Astrocyte of the spinal cord (primary cell): Measurements from ENCODE around the gene NDUFS6.

Experiments used
- DNase-seq: peaks from one replicate; pipeline ENCODE4 v3.0.0; 2011; ENCODE audit warnings: low read depth, low spot score
- H3K4me3 ChIP-seq: 2 replicates; pipeline ENCODE4 v1.5.1; 2011; ENCODE audit warnings: low read depth, mild to moderate bottlenecking, low read length, moderate library complexity
- in situ Hi-C: cut with HindIII; loops from 2 replicates; pipeline ENCODE4 v1.10.0; 2017; ENCODE audit warnings: low sequenced_read_pairs
- TF ChIP-seq, protein P1 (sequence below): IDR thresholded peaks from 2 replicates; pipeline ENCODE4 v1.5.1; 2012; ENCODE audit warnings: low read depth, mild to moderate bottlenecking, low read length, inconsistent platforms

NDUFS6 gene

DNA sequence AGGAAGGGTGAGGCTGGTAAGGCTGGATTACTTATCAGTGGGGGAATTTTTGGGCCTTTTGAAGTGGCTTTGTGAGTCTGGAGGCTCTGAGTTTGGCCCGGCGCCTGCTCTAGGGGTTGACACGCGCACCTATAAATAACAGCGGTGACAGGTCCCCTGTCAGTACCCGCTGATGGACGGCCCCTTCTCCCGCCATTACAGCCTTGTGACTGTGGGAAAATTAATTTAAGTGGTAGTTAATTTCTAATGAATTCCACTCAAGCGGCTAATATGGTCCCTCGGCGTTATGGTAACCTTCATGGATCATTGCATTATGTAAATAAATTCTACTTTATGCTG, 18.0 kb upstream of the NDUFS6 start:
- DNase-seq, result no peak
- H3K4me3 ChIP-seq, result no peak overlapping the region
- in situ Hi-C loops, result no loop called here
- TF ChIP-seq, protein P1, sequence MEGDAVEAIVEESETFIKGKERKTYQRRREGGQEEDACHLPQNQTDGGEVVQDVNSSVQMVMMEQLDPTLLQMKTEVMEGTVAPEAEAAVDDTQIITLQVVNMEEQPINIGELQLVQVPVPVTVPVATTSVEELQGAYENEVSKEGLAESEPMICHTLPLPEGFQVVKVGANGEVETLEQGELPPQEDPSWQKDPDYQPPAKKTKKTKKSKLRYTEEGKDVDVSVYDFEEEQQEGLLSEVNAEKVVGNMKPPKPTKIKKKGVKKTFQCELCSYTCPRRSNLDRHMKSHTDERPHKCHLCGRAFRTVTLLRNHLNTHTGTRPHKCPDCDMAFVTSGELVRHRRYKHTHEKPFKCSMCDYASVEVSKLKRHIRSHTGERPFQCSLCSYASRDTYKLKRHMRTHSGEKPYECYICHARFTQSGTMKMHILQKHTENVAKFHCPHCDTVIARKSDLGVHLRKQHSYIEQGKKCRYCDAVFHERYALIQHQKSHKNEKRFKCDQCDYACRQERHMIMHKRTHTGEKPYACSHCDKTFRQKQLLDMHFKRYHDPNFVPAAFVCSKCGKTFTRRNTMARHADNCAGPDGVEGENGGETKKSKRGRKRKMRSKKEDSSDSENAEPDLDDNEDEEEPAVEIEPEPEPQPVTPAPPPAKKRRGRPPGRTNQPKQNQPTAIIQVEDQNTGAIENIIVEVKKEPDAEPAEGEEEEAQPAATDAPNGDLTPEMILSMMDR, result no peak

DNA sequence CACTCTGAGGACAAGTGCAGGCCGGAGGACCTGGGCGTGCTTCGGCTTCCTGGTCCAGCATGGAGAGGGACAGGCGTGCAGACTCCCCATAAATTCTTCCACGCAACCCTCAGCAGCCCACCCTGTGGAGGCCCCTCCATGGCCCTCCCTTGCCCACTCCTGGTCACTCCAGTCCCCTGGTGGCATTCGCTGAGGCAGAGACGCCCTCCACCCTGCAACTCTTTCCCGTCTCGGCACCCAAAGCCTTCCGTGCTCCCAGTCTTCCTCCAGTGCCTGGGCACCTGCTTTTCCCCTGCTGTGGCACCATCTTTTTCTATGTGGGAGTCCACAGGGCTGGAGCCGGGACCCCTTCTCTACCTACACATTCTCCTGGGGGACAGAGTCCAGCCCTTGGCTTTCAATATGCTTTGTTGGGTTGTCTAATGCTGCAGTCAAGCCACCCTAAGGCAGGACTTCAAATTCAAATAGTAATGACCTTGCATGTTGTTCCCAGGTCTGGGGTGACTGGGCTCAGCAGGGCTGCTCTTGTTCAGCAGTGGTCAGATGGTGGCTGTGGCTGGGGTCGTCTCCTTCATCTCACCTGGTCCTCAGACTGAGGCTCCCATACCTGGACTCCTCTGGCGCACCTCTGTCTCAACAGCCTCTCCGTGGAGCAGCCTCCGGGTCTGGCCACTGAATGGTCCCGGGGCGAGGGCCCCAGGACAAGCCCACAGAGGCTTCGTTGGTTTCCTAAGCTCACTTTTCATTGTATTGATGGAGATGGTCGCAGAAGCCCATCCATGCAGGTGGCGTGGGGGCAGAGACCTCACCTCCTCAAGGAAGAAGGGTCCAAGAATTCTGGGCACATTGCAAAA, 16.8 kb upstream of the NDUFS6 start:
- no peak for DNase-seq
- in situ Hi-C loops, result no loop called here
- no peak overlapping the region for H3K4me3 ChIP-seq
- TF ChIP-seq, protein P1, result no peak

DNA sequence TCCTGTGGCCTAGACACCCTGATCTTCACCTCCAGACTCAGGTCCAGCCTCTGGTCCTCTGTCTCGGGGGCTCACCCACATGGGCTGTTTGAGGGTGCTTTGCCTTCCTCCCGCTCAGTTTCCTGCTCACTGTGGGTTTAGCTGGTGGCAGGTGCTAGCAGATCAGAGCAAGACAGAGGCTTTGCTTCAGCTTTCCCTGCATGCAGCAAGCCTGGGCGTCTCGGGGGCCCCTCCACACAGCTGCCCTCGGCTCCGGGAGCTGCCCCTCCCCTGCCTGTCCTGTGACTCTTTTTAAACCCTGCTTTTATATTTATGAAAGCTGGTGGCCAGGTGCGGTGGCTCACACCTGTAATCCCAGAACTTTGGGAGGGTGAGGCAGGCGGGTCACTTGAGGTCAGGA, 16.1 kb upstream of the NDUFS6 start:
- DNase-seq, result no peak
- H3K4me3 ChIP-seq, result no peak overlapping the region
- TF ChIP-seq, protein P1, result no peak
- in situ Hi-C loops, result no loop called here

DNA sequence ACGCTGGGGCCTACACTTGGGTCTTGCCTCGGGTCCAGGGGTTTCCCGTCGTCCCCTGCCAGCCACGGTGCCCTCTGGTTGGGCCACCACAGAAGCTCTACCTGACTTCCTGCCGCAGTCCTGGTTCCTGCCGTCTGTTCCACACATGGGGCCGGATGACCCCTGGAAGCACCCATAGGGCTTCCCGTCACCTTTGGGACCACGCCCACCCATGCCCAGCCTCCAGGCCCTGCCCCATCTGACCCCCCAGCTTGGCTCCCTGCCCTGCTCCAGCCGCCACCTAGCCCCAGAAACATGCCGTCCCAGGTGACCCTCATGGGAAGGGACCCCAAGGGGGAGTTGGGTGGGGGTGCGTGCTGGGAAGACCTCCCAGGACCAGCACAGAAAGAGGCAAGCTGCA, 15.2 kb upstream of the NDUFS6 start:
- DNase-seq, result no peak
- in situ Hi-C loops, result no loop called here
- no peak overlapping the region for H3K4me3 ChIP-seq
- TF ChIP-seq, protein P1, result no peak

DNA sequence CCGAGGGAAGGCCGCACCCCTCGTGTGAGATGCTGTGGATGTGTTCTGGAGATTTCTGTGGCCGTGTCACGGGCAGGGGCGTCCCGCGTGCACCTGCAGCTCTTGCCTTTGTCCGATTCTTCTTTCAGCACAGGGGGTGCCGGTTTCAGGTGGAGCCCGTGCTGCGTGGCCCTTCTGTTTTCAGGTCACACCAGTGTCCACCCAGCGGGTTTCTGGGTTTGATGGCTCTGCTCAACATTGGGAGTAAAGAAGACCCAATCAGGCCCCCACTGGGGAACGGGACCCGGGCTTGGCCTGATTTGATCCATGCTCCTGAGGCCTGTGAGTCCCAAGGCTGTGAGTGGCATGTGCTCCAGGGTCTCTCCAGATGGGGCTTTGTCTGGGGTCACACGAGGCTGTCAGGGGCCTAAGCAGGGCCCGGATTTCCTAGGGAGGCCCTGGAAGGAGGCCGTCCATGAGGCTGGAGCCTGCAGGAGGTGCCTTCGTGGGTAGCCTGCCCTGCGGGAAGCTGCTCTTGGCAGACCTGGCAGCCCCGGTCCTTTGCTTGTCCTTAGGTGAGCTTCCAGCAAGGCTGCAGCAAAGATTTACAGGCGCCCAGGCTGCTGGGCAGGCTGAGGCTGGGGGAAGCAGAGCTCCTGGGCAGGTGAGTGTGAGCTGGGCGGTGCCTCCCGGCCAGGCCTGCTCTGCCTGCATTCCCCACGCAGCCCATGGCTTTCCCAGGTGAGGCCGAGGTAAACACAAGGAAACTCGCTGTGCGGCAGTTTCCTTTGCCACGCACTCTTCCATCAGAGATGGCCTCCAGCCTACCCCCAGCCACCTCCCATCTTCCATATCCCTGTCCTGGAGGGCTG, 14.4 kb upstream of the NDUFS6 start:
- no peak overlapping the region for H3K4me3 ChIP-seq
- TF ChIP-seq, protein P1, result no peak
- in situ Hi-C loops, result no loop called here
- no peak for DNase-seq

DNA sequence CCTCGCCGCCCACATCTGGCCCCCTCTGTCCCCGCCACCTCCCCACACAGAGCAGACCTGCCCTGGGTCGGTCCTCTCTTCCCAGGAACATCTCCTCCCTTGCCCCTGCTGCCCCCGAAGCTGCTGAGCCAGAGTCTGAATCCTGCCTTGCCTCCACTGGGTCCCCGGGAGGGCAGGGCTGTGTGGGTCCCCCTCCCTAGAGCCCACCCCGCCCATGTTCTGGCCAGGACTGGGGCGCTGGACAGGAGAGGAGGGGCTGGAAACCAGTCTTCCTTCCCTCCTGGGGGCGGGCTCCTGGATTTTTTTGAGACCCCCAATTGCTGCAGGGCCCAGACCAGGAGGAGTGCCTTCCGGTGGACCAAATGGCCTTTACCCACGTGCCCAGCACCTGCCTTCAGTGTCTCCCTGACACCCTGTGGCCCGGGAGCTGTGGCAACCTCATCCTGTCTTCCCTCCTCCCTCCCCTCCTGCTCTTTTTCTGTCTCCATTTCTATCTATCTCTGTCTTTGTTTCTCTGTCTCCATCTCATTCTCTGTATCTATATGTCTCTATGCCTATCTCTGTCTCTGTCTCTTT, 13.6 kb upstream of the NDUFS6 start:
- in situ Hi-C loops, result no loop called here
- TF ChIP-seq, protein P1, result no peak
- H3K4me3 ChIP-seq, result no peak overlapping the region
- no peak for DNase-seq
